Karpas-422 (cell line): ENCODE results near the gene SUGCT. TPM values are rescaled to one million over a fixed set of nuclear protein-coding genes. Genes with fewer than 3 reads are reported as not detected.
"Not testable (repeated sequence)": the region's sequence is repeated elsewhere in the genome, so short reads cannot be mapped to it uniquely, and the experiment has no call there.

Experiments
- DNase-seq: peaks from one replicate; pipeline ENCODE4 v3.0.0-alpha.2; 2015
- H2AFZ ChIP-seq: fragments of 200-600 bp; sonication (generic); 2 replicates; pipeline ENCODE4 v1.6.1; 2014; ENCODE audit warnings: antibody characterized with exemption, low read length, mixed read lengths
- H3K27ac ChIP-seq: fragments of 200-600 bp; sonication (generic); 2 replicates; pipeline ENCODE4 v1.5.1; 2014; ENCODE audit warnings: mild to moderate bottlenecking, low read length, moderate library complexity
- H3K27me3 ChIP-seq: fragments of 200-600 bp; sonication (generic); 2 replicates; pipeline ENCODE4 v1.6.1; 2014; ENCODE audit warnings: low read length, mixed read lengths
- H3K36me3 ChIP-seq: fragments of 200-600 bp; sonication (generic); 2 replicates; pipeline ENCODE4 v1.6.1; 2014; ENCODE audit warnings: low read length, mixed read lengths; ENCODE audit not compliant: insufficient read depth
- H3K4me1 ChIP-seq: fragments of 200-600 bp; sonication (generic); 2 replicates; pipeline ENCODE4 v1.6.1; 2014; ENCODE audit warnings: mild to moderate bottlenecking, low read length, mixed read lengths
- H3K4me2 ChIP-seq: fragments of 200-600 bp; sonication (generic); 2 replicates; pipeline ENCODE4 v1.6.1; 2014; ENCODE audit warnings: low read length, low read depth, mild to moderate bottlenecking; ENCODE audit not compliant: poor library complexity, severe bottlenecking
- H3K4me3 ChIP-seq: fragments of 200-600 bp; sonication (generic); 2 replicates; pipeline ENCODE4 v1.5.1; 2014; ENCODE audit warnings: mild to moderate bottlenecking, antibody characterized with exemption, low read length, mixed read lengths
- H3K79me2 ChIP-seq: fragments of 200-600 bp; sonication (generic); 2 replicates; pipeline ENCODE4 v1.6.1; 2014; ENCODE audit warnings: mild to moderate bottlenecking, low read length, mixed read lengths
- H3K9ac ChIP-seq: fragments of 200-600 bp; sonication (generic); 2 replicates; pipeline ENCODE4 v1.6.0; 2014; ENCODE audit warnings: low read length
- H3K9me2 ChIP-seq: fragments of 200-600 bp; sonication (generic), shearing (Covaris generic); replicated peaks from 2 replicates; pipeline ENCODE4 v1.6.0; 2014; ENCODE audit warnings: mild to moderate bottlenecking, low read length, moderate library complexity; ENCODE audit not compliant: insufficient read depth
- H3K9me3 ChIP-seq: fragments of 300-700, 200-600 bp; sonication (generic); 2 replicates; pipeline ENCODE4 v1.6.1; 2014; ENCODE audit warnings: low read length, mixed read lengths
- H4K20me1 ChIP-seq: fragments of 200-600 bp; sonication (generic); 2 replicates; pipeline ENCODE4 v1.6.1; 2014; ENCODE audit warnings: mild to moderate bottlenecking, antibody characterized with exemption, low read length, low read depth; ENCODE audit not compliant: insufficient read depth
- total RNA-seq: library from RNA; depleted of rRNA; stranded (reverse); fragments of >200 nt; shearing (Covaris generic); gene quantifications from 2 replicates; pipeline ENCODE4 v1.2.3, GENCODE V29; 2014; ENCODE audit warnings: low replicate concordance

The SUGCT gene
- total RNA-seq, 1 experiment from 2014 or later, result 0.48 TPM

DNA sequence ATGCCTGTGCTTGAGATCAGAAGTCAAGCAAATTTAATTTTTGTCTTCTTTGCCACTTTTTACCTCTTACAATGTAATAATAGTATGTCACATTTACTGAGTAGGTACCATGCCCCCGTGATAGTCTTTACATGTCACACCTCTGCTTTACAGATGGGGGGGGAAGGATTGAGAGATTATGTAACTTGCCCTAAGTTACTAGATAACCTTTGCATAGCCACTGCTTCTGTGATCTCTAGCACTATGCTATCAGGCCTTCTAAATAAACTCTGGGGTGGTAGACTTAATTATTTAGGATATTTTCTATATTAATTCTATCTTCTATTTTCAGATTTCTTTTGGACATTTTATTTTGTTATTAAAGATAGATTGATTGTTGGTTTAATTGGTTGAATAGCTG is 514.4 kb downstream of the SUGCT start:
- Histone ChIP-seq H3K4me2 (no peak overlapping the region), H3K9ac (no peak overlapping the region), H3K9me3 (no peaks in the 10 kb centered on the region), H3K4me3 (no peak overlapping the region), H4K20me1 (no peaks in the 10 kb centered on the region), H3K79me2 (no peaks in the 10 kb centered on the region), H2AFZ (no peak overlapping the region), H3K4me1 (no peaks in the 10 kb centered on the region), H3K27me3 (no peaks in the 10 kb centered on the region), H3K27ac (no peak overlapping the region), H3K9me2 (no peaks in the 10 kb centered on the region), H3K36me3 (no peaks in the 10 kb centered on the region)
- DNase-seq, result no peak

DNA sequence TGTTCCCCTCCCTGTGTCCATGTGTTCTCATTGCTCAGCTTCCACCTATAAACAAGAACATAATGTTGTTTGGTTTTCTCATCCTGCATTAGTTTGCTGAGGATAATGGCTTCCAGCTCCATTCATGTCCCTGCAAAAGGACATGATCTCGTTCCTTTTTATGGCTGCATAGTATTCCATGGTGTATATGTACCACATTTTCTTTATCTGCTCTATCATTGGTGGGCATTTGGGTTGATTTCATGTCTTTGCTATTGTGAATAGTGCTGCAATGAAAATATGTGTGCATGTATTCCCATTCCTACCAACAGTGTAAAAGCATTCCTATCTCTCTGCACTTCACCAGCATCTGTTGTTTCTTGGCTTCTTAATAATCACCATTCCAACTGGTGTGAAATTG is 516.1 kb downstream of the SUGCT start:
- not testable (repeated sequence) for H4K20me1 ChIP-seq, H3K27ac ChIP-seq, H3K9me2 ChIP-seq, H3K9ac ChIP-seq, H3K4me3 ChIP-seq, H3K4me2 ChIP-seq, H3K36me3 ChIP-seq, H3K27me3 ChIP-seq, H2AFZ ChIP-seq, H3K79me2 ChIP-seq, DNase-seq, H3K4me1 ChIP-seq, H3K9me3 ChIP-seq

DNA sequence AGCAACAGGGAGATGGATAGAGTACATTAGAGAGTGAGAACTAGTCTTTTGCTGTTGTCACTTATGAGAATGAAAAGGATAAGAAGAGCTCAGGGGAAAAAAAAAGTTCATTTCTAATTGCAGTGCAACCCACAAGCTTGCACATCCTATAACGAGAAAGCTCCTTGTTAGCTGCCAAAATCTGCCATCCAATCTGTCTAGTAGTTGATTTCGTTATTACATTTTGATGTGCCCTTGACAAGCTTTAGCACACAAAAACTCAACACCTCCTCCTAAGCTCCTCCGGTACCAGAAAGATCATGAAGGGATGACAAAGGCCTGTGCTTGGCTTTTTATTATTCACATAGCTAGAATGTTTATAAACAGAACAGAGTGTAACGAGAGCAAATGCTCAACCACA is 519.4 kb downstream of the SUGCT start:
- H3K4me2 ChIP-seq, result no peak overlapping the region
- no peaks in the 10 kb centered on the region for H3K27me3 ChIP-seq

DNA sequence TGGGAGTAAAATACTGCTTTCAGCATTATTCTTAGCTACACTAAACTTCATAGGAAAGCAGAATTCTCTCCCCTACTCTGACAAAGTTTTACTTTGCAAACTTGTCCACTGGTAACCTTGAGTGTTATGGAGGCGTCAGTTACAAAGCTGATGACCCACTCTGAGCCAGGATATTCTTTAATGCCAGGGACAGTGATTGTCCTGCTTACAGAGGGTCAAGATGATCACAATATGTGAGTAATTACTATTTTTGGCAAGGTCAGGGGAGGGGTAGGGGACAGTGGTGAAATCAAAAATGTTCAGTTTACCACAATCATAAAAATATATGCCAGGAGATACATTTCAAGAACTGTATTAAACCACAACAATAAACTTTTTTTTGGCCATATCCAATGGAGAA is 520.6 kb downstream of the SUGCT start:
- H3K27me3 ChIP-seq, result no peaks in the 10 kb centered on the region
- H3K4me3 ChIP-seq, result no peak overlapping the region
- DNase-seq, result no peak
- no peak overlapping the region for H3K9ac ChIP-seq
- no peaks in the 10 kb centered on the region for H3K36me3 ChIP-seq
- H3K79me2 ChIP-seq, result no peaks in the 10 kb centered on the region
- no peak overlapping the region for H2AFZ ChIP-seq
- H3K9me2 ChIP-seq, result no peaks in the 10 kb centered on the region
- H4K20me1 ChIP-seq, result no peaks in the 10 kb centered on the region
- no peaks in the 10 kb centered on the region for H3K4me1 ChIP-seq
- no peaks in the 10 kb centered on the region for H3K9me3 ChIP-seq
- no peak overlapping the region for H3K4me2 ChIP-seq
- no peak overlapping the region for H3K27ac ChIP-seq

More for the DNA sequence above, 519.4 kb downstream of the SUGCT start:
- Histone ChIP-seq H3K4me1 (no peaks in the 10 kb centered on the region), H3K36me3 (no peaks in the 10 kb centered on the region), H3K9me2 (no peaks in the 10 kb centered on the region), H3K9ac (no peak overlapping the region), H3K9me3 (no peaks in the 10 kb centered on the region), H3K4me3 (no peak overlapping the region), H3K79me2 (no peaks in the 10 kb centered on the region), H3K27ac (no peak overlapping the region), H4K20me1 (no peaks in the 10 kb centered on the region), H2AFZ (no peak overlapping the region)
- DNase-seq, result no peak

DNA sequence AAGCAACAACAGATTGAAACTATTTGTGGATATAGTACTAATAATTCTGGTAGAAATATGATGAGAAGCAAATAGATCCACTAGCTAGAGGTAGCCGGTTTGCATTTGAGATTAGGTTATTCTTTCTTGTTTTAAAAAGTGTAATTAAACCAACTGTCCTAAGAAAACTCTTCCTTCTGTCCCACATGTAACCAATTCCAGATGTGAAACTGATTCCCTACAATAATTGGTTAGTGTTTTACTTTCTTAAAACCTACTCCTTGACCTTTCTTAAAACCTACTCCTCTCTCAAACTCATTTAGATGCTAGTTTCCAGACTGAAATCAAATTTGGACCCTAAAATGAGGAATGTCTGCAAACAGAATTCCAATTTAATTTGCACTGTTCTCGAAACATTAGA is 521.5 kb downstream of the SUGCT start:
- DNase-seq, result no peak
- H4K20me1 ChIP-seq, result no peaks in the 10 kb centered on the region
- H3K79me2 ChIP-seq, result no peaks in the 10 kb centered on the region
- no peaks in the 10 kb centered on the region for H3K9me3 ChIP-seq
- no peak overlapping the region for H2AFZ ChIP-seq
- no peak overlapping the region for H3K4me3 ChIP-seq
- no peaks in the 10 kb centered on the region for H3K9me2 ChIP-seq
- H3K4me2 ChIP-seq, result no peak overlapping the region
- H3K27ac ChIP-seq, result no peak overlapping the region
- H3K27me3 ChIP-seq, result no peaks in the 10 kb centered on the region
- no peaks in the 10 kb centered on the region for H3K4me1 ChIP-seq
- no peak overlapping the region for H3K9ac ChIP-seq
- no peaks in the 10 kb centered on the region for H3K36me3 ChIP-seq

DNA sequence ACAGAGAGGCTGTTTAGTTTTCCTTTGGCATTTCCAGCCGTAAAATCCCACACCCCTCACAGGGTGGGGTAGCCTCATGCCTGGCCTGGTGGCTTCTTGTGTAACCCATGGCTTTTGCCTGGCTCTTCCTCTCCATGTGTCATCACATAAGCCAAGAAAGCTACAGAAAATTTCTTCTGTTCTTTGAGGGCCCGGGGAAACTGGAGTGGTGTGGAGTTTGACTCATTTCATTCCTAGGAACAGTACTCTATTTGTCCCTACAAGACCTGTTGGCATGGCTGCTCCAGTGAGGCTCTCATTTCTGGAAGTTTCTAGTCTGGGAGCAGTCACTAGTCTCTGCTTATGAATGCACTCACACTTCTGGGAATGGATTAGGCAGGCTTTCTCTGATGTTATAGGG is 523.9 kb downstream of the SUGCT start:
- Histone ChIP-seq H3K9me3 (no peaks in the 10 kb centered on the region), H3K9ac (no peak overlapping the region), H4K20me1 (no peaks in the 10 kb centered on the region), H3K27ac (no peak overlapping the region), H3K4me3 (no peak overlapping the region), H3K4me1 (no peaks in the 10 kb centered on the region), H3K79me2 (no peaks in the 10 kb centered on the region), H3K4me2 (no peak overlapping the region), H3K36me3 (no peaks in the 10 kb centered on the region), H3K27me3 (no peaks in the 10 kb centered on the region), H3K9me2 (no peaks in the 10 kb centered on the region), H2AFZ (no peak overlapping the region)
- DNase-seq, result no peak

DNA sequence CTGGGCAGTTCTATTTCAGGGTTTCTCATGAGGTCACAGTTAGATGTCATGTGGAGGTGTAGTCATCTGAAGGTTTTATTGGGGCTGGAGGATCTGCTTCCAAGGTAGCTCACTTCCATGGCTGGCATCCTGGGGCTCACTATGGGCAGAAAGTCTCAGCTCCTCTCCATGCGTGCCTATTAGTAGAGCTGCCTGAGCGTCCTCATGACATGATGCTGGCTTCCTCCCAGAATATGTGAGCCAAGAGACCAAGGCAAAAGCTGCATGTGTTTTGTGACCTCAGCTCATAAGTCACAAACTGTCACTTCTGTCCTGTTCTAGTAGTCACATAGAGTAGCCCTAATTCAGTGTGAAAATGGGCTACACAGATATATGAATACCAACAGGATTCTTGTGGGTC is 524.4 kb downstream of the SUGCT start:
- Histone ChIP-seq H3K27me3 (no peaks in the 10 kb centered on the region), H3K9ac (no peak overlapping the region), H3K4me2 (no peak overlapping the region), H2AFZ (no peak overlapping the region), H3K27ac (no peak overlapping the region), H3K4me1 (no peaks in the 10 kb centered on the region), H3K79me2 (no peaks in the 10 kb centered on the region), H4K20me1 (no peaks in the 10 kb centered on the region), H3K9me2 (no peaks in the 10 kb centered on the region), H3K9me3 (no peaks in the 10 kb centered on the region), H3K36me3 (no peaks in the 10 kb centered on the region), H3K4me3 (no peak overlapping the region)
- DNase-seq, result no peak

DNA sequence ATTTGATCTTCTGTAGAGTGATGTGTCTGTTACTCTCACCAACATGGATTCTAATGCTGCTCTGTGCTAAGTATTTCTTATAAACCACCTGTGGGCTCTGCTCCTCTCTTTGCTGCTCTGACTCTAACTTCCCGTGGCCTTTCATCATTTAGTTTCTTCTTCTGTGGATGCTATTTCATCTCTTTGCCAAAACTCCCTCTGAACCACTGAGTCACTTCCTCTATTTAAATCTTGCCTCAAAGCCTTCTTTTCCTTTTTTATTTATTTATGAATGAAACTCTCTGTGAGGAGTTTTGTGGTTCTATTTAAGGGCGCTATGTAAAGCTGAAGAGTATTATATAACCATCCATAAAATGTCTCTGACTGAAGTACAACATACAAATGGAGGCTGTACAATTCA is 538.5 kb downstream of the SUGCT start:
- no peaks in the 10 kb centered on the region for H3K36me3 ChIP-seq
- no peaks in the 10 kb centered on the region for H3K79me2 ChIP-seq
- no peak overlapping the region for H3K9ac ChIP-seq
- no peaks in the 10 kb centered on the region for H3K4me1 ChIP-seq
- no peak overlapping the region for H3K4me2 ChIP-seq
- no peak overlapping the region for H3K27ac ChIP-seq
- no peak overlapping the region for H2AFZ ChIP-seq
- H3K27me3 ChIP-seq, result no peaks in the 10 kb centered on the region
- H3K9me2 ChIP-seq, result no peaks in the 10 kb centered on the region
- no peaks in the 10 kb centered on the region for H3K9me3 ChIP-seq
- no peak for DNase-seq
- H4K20me1 ChIP-seq, result no peaks in the 10 kb centered on the region
- no peak overlapping the region for H3K4me3 ChIP-seq

DNA sequence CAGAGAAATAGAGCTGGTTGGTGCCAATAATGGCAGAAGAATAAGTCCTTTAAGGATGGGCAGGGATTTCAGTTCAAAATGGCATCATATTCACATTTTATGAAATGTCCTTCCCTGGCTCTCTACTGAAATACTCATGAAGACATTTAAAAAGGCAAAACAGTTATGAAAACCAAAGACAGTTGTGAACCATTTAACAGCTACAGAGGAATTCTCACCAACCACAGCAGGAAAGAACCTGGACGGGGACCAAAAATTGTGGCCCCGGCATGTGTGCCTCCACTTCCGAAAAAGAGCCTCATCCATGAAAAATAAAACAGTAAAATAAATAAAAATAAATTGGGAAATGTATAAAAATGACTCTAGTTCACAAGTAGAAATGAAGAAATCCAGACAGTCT is 539.5 kb downstream of the SUGCT start:
- Histone ChIP-seq H3K27ac (no peak overlapping the region), H2AFZ (no peak overlapping the region), H3K27me3 (no peaks in the 10 kb centered on the region), H4K20me1 (no peaks in the 10 kb centered on the region), H3K9me3 (no peaks in the 10 kb centered on the region), H3K4me3 (no peak overlapping the region), H3K4me2 (no peak overlapping the region), H3K9me2 (no peaks in the 10 kb centered on the region), H3K4me1 (no peaks in the 10 kb centered on the region), H3K9ac (no peak overlapping the region), H3K36me3 (no peaks in the 10 kb centered on the region), H3K79me2 (no peaks in the 10 kb centered on the region)
- DNase-seq, result no peak
